HG03139 (cell line): Measurements from ENCODE around the gene DNAH2.
"Not testable (repeated sequence)": the region's sequence is repeated elsewhere in the genome, so short reads cannot be mapped to it uniquely, and the experiment has no call there.

Experiments
- ATAC-seq: cut with Tn5 transposase; IDR thresholded peaks from one replicate; pipeline ENCODE4 v1.9.1; 2021; ENCODE audit not compliant: unreplicated experiment

The DNAH2 gene

GRCh38 chr17:7862692-7863437, 145.3 kb downstream of the DNAH2 start:
- ATAC-seq = no peak

GRCh38 chr17:7864384-7864783, 146.8 kb downstream of the DNAH2 start:
- ATAC-seq = not testable (repeated sequence)

GRCh38 chr17:7864995-7865650, 147.6 kb downstream of the DNAH2 start:
- ATAC-seq = no peak

- ATAC-seq = no peak
These were observed 150.4 kb downstream of the DNAH2 start for GRCh38 chr17:7867881-7868329.

GRCh38 chr17:7873051-7873450, 155.5 kb downstream of the DNAH2 start:
- ATAC-seq = no peak

- ATAC-seq = no peak
These were observed 158.3 kb downstream of the DNAH2 start for GRCh38 chr17:7875804-7876370.

- ATAC-seq = no peak
These were observed 160.7 kb downstream of the DNAH2 start for GRCh38 chr17:7878234-7878633.

GRCh38 chr17:7880076-7880868, 162.7 kb downstream of the DNAH2 start:
- ATAC-seq = no peak

- ATAC-seq = no peak
These were observed 163.9 kb downstream of the DNAH2 start for GRCh38 chr17:7881276-7882054.

- no peak for ATAC-seq
These were observed 164.5 kb downstream of the DNAH2 start for GRCh38 chr17:7882068-7882467.

GRCh38 chr17:7882629-7883028, 165.1 kb downstream of the DNAH2 start:
- no peak for ATAC-seq
